ENCODE measurements around the gene NCOA7. TPM values are rescaled to one million over a fixed set of nuclear protein-coding genes. Genes with fewer than 3 reads are reported as not detected.

NCOA7 gene
- total and polyA plus RNA-seq, 4 donors, result 8.6 to 40.9 (median 17.6) TPM

- Histone ChIP-seq H3K27ac (ENCODE audit: low read depth in 1 of 2, low read length in 2 of 2) (no peak overlapping the region), H3K9ac (ENCODE audit: low read depth in 1 of 2, low read length in 2 of 2) (no peak overlapping the region), H3K36me3 (ENCODE audit: control insufficient read depth in 4 of 4, insufficient read depth in 3 of 4, low read depth in 1 of 4, low read length in 3 of 4) (peaks cover 2 to 18% (median 10%) of the 10 kb centered on the region in 4 donors), H3K4me3 (ENCODE audit: low read depth in 1 of 3, low read length in 3 of 3) (no peak overlapping the region), H3K4me1 (ENCODE audit: control insufficient read depth in 4 of 4, insufficient read depth in 4 of 4, low read length in 3 of 4) (peaks cover 0 to 20% (median 6%) of the 10 kb centered on the region in 4 donors), H3K9me3 (ENCODE audit: control insufficient read depth in 4 of 4, low read length in 3 of 4) (no peaks in the 10 kb centered on the region), H3K27me3 (ENCODE audit: control insufficient read depth in 4 of 4, insufficient read depth in 4 of 4, low read length in 3 of 4) (no peaks in the 10 kb centered on the region)
- no peak for DNase-seq (ENCODE audit: low spot score)
- WGBS, result 91% methylated on average over 3 of the region's 3 CpGs
- TF ChIP-seq EGR1 (IDR thresholded peaks at IDR 0.05; ENCODE audit: low read depth in 2 of 2) (no peak), HNF4A (conservative IDR thresholded peaks at IDR 0.05) (no peak), TAF1 (conservative IDR thresholded peaks at IDR 0.05) (no peak), YY1 (IDR thresholded peaks at IDR 0.05) (no peak), GABPA (IDR thresholded peaks at IDR 0.05 in 1 of 2, conservative IDR thresholded peaks at IDR 0.05 in 1 of 2) (no peak), REST (IDR thresholded peaks at IDR 0.05) (no peak), NR2F2 (IDR thresholded peaks at IDR 0.05) (no peak), JUND (IDR thresholded peaks at IDR 0.05) (no peak), FOXA2 (IDR thresholded peaks at IDR 0.05) (no peak), RXRA (IDR thresholded peaks at IDR 0.05) (no peak), SP1 (IDR thresholded peaks at IDR 0.05) (no peak)
Observed at GRCh38 chr6:125904871-125905270, 114.1 kb downstream of the NCOA7 start.

GRCh38 chr6:125906158-125906998 is 115.6 kb downstream of the NCOA7 start:
- Histone ChIP-seq H3K9ac (ENCODE audit: low read depth in 1 of 2, low read length in 2 of 2) (no peak overlapping the region), H3K27ac (ENCODE audit: low read depth in 1 of 2, low read length in 2 of 2) (peak overlapping the region in 1 of 2 donors; percentile 36), H3K4me3 (ENCODE audit: low read depth in 1 of 3, low read length in 3 of 3) (no peak overlapping the region), H3K9me3 (ENCODE audit: control insufficient read depth in 4 of 4, low read length in 3 of 4) (no peaks in the 10 kb centered on the region), H3K4me1 (ENCODE audit: control insufficient read depth in 4 of 4, insufficient read depth in 4 of 4, low read length in 3 of 4) (peaks cover 0 to 9% (median 4%) of the 10 kb centered on the region in 4 donors), H3K36me3 (ENCODE audit: control insufficient read depth in 4 of 4, insufficient read depth in 3 of 4, low read depth in 1 of 4, low read length in 3 of 4) (peaks cover 2 to 20% (median 10%) of the 10 kb centered on the region in 4 donors), H3K27me3 (ENCODE audit: control insufficient read depth in 4 of 4, insufficient read depth in 4 of 4, low read length in 3 of 4) (no peaks in the 10 kb centered on the region)
- peak; percentile 66 to 79 for TF ChIP-seq RAD21 (IDR thresholded peaks at IDR 0.05)
- TF ChIP-seq ZBTB33 (IDR thresholded peaks at IDR 0.05), result no peak
- TF ChIP-seq CTCF (IDR thresholded peaks at IDR 0.05; ENCODE audit: low read depth, low read length, missing input control), result peak; percentile 61
- no peak for TF ChIP-seq NR2F2 (IDR thresholded peaks at IDR 0.05)
- TF ChIP-seq EGR1 (IDR thresholded peaks at IDR 0.05; ENCODE audit: low read depth in 2 of 2), result no peak
- peak; percentile 70 for DNase-seq (ENCODE audit: low spot score)
- WGBS, result 78% methylated on average over 5 of the region's 5 CpGs

All from liver (tissue), 9 donors.